Fibroblast of peridontal ligament (primary cell): ENCODE results near the gene DCAF11.

Experiments used
- DNase-seq: peaks from one replicate; pipeline ENCODE4 v3.0.0-alpha.2; 2010; ENCODE audit errors: extremely low read depth

The DCAF11 gene

GRCh38 chr14:24121210-24121609, 6.6 kb downstream of the DCAF11 start:
- no peak for DNase-seq

DNA sequence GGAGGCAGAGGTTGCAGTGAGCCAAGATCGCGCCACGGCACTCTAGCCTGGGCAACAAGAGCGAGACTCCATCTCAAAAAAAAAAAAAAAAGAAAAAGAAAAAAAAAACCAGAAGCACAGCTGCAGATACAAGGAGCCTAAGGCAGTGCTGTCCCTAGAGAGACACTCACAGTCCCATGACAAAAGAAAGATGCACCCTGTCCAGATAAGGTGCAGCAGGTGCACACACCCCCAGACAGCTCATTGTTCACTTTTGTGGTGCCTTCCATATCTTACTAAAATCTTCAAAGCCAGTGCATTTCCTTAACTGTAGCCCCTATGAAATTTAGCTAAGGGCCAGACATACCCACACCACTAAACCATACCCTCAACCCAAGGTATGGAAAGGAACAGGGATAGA, 7.8 kb downstream of the DCAF11 start:
- DNase-seq: no peak

DNA sequence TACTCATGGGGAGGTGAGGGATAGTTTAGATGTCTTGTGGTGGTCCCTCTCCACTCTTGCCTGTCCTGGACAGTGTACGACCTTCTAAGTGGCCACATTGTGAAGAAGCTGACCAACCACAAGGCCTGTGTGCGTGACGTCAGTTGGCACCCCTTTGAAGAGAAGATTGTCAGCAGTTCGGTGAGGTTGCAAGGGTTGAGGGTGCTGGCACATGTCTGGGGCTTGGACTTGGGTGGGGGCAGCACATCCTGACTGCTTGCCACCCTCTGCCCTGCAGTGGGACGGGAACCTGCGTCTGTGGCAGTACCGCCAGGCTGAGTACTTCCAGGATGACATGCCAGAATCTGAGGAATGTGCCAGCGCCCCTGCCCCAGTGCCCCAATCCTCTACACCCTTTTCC, 8.3 kb downstream of the DCAF11 start:
- DNase-seq: no peak

- no peak for DNase-seq
Measured at GRCh38 chr14:24123424-24124417, 9.1 kb downstream of the DCAF11 start.

DNA sequence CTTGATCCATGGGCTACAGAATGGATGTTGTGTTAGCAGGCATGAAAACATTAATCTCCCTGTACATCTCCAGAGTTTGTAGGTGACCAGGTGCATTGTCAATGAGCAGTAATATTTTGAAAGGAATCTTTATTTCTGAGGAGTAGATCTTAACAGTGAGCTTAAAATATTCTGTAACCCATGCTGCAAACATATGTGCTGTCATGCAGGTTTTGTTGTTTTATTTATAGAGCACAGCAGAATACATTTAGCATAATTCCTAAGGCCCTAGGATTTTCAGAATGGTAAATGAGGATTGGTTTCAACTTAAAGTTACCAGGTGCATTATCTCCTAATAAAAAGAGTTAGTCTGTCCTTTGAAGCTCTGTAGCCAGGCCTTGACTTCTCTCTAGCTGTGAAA, 12.4 kb downstream of the DCAF11 start:
- no peak for DNase-seq

DNA sequence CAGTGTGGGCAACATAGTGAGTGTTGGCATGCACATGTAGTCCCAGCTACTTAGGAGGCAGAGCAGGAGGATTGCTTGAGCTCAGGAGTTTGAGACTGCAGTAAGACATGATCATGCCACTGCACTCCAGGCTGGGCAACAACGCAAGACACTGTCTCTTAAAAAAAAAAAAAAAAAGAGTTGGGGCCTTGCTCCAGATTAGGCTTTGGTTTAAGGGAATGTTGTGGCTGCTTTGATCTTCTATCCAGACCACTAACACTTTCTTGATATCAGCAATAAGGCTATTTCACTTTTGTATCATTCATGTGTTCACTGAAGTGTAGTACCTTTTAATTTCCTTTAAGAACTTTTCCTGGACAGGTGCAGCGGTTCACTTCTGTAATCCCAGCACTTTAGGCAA, 13.1 kb downstream of the DCAF11 start:
- DNase-seq: no peak

DNA sequence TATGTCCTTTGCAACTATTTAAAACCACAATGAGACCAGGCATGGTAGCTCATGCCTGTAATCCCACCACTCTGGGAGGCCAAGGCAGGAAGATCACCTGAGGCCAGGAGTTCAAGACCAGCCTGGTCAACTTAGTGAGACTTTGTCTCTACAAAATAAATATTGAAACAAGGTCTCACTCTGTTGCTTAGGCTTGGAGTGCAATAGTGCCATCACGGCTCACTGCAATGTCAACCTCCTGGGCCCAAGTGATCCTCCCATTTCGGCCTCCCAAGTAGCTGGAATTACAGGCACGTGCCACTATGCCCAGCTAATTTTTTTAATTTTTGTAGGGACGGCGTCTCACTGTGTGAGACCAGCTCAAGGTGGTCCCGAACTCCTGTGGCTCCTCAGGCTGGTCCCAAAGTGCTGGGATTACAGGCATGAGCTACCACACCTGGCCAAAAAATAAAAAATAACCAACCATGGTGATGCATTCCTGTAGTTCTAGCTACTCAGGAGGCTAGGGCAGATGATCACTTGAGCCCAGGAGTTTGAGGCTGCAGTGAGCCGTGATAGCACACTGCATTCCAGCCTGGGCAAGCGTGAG, 14.9 kb downstream of the DCAF11 start:
- no peak for DNase-seq

DNA sequence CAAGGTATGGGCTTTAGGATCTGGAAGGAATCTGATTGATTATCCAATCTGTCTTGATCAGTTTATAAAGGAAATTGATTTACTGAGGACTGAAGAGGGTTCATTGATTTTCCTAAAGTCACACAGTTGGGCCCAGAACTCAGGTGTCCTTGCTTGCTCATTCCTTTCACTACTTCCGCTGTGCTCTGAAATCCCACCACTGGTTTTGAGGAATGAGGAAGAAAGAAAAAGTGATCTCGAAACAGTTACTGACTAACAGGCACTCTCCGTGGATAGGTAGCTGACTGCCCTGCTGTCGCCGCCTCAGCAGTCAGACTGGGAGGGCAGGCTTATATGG, 15.8 kb downstream of the DCAF11 start, which contains the start of gene FITM1:
TSS of gene FITM1 (plus strand) at position 280 of the 337 bp plus-strand sequence. CDS start 905 bp downstream, outside the sequence.
- no peak for DNase-seq

- no peak for DNase-seq
Measured at GRCh38 chr14:24130717-24131548, 16.4 kb downstream of the DCAF11 start.

GRCh38 chr14:24131549-24131966, 17.0 kb downstream of the DCAF11 start:
- DNase-seq: no peak

- no peak for DNase-seq
Measured at GRCh38 chr14:24132061-24132685, 17.6 kb downstream of the DCAF11 start.

GRCh38 chr14:24132976-24133375, 18.4 kb downstream of the DCAF11 start:
- no peak for DNase-seq

GRCh38 chr14:24133735-24134134, 19.2 kb downstream of the DCAF11 start:
- no peak for DNase-seq

DNA sequence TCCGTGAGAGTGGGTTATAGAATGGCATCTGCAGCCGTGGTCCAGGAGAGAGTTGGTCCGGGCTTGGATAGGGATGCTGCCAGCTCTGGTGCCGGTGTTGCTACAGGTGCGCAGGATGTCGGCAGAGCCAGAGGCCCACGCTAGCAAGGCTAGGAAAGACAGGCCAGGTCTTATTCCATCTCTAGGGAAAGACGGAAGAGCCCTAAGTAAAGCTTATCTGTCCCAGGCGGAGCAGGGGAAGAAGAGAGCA, 20.9 kb downstream of the DCAF11 start:
- no peak for DNase-seq

GRCh38 chr14:24135834-24136683, 21.5 kb downstream of the DCAF11 start, which contains the start of gene PSME1:
Gene PSME1 (plus strand): TSS chr14:24136194. CDS start chr14:24136263, 69 bp downstream.
- DNase-seq: peak; percentile 75

DNA sequence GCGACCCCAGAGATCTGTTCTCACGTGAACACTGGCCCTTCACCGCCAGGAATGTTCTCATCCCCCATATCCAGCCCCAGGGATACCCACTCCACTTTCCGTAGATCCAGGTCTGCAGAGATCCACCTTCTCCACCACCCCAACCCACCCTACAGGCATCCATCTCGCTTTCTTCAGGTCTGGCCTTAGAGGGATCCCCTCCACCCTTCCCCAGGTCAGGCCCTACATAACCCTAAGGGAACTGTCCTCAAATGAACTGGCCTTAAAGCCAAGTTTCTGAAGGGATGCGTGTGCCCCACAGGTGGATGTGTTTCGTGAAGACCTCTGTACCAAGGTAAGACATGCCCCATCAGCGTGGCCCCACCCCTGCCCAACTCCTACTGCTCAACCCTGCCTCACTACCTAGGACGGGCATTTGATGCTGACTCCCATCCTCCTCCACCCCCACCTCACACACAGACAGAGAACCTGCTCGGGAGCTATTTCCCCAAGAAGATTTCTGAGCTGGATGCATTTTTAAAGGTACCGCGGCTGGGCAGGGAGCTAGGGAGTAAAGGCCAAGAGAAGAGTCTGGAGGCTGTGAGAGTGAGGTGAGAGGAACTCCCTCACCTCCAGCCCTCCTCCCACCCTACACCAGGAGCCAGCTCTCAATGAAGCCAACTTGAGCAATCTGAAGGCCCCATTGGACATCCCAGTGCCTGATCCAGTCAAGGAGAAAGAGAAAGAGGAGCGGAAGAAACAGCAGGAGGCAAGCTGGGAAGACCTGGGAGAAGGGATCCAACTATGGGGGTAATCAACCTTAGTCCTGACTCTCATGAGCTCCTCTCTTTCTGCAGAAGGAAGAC, 22.3 kb downstream of the DCAF11 start:
- no peak for DNase-seq

DNA sequence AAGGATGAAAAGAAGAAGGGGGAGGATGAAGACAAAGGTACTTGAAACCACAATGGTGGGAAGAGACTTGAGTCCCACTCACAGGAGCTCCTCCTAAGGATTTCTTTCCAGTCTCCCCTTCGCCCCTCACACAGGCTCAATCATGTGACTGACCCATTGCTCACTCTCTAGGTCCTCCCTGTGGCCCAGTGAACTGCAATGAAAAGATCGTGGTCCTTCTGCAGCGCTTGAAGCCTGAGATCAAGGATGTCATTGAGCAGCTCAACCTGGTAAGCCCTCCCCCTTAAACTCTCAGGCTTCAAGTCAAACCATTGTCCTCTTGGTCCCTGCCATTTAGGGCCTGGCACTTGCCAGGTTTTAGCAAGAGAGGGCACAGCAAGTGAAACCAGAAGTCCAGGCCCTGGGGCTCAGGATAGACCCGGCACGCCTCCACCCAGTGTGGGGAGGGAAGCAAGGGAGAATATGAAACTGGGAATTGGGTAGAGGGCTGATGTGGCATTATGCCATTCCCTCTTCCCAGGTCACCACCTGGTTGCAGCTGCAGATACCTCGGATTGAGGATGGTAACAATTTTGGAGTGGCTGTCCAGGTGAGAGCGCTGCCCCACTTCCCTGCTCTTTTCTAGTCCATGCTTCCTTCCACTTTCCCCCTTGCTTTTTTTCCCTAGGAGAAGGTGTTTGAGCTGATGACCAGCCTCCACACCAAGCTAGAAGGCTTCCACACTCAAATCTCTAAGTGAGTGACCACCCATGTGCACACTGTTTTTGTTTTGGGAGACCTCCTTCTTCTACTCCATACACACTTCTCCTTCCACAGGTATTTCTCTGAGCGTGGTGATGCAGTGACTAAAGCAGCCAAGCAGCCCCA, 23.2 kb downstream of the DCAF11 start:
- DNase-seq: no peak

GRCh38 chr14:24138396-24139271, 24.1 kb downstream of the DCAF11 start:
- DNase-seq: no peak
